ENCODE results near the gene CD19.
A peak's percentile ranks its signal among the peaks of the same experiment; 100 is the strongest.

The CD19 gene

DNA sequence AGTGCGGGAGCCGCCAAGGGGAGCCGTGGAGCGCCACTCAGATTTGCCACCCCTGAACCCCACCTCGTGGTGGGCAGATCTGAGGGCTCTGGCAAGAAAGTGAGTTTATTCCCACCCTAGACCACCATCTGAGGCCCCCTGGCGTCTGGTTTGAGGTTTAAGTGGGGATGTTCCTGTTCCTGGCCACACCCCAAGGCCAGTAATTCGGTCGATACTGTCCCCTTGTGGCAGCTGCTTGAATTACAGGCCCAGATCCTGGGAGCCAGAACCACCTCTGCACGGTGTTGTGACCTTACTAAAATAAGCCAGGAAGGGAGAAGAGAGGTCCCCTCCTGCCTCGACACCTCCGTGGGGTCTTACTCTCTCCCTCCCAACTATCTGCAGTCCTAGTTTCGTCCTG is 49.7 kb downstream of the CD19 start:
- Histone ChIP-seq H3K9me3 (ENCODE audit: severe bottlenecking) (peaks cover 3% of the 10 kb centered on the region), H3K27ac (no peak overlapping the region), H3K4me3 (ENCODE audit: low read depth, low read length) (no peak overlapping the region), H3K27me3 (ENCODE audit: insufficient read depth, low read depth, severe bottlenecking) (no peaks in the 10 kb centered on the region), H3K36me3 (peaks cover 32% of the 10 kb centered on the region)
- TF ChIP-seq, protein P1, sequence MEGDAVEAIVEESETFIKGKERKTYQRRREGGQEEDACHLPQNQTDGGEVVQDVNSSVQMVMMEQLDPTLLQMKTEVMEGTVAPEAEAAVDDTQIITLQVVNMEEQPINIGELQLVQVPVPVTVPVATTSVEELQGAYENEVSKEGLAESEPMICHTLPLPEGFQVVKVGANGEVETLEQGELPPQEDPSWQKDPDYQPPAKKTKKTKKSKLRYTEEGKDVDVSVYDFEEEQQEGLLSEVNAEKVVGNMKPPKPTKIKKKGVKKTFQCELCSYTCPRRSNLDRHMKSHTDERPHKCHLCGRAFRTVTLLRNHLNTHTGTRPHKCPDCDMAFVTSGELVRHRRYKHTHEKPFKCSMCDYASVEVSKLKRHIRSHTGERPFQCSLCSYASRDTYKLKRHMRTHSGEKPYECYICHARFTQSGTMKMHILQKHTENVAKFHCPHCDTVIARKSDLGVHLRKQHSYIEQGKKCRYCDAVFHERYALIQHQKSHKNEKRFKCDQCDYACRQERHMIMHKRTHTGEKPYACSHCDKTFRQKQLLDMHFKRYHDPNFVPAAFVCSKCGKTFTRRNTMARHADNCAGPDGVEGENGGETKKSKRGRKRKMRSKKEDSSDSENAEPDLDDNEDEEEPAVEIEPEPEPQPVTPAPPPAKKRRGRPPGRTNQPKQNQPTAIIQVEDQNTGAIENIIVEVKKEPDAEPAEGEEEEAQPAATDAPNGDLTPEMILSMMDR (IDR thresholded peaks at IDR 0.05; ENCODE audit: low read depth, low read length), result peak; percentile 73
- peak; percentile 32 for DNase-seq

DNA sequence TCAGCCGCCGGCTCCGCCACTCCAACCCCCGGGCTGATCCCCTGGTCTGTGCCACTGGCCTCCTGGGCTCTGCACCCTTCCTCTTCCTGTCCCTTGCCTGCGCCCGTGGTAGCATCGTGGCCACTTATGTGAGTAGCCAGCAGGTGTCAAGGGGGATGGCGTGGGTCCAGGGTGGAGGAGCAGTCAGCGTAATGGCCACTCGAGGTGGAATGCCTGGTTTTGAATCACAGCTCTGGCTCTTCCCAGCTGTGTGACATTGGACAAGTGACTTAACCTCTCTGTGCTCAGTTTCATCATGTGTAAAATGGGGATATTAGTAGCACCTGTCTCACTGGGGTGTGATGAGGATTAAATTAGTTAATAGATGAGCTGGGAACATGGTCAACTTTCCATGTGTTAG is 50.6 kb downstream of the CD19 start:
- DNase-seq, result no peak
- H3K36me3 ChIP-seq, result peaks cover 37% of the 10 kb centered on the region

DNA sequence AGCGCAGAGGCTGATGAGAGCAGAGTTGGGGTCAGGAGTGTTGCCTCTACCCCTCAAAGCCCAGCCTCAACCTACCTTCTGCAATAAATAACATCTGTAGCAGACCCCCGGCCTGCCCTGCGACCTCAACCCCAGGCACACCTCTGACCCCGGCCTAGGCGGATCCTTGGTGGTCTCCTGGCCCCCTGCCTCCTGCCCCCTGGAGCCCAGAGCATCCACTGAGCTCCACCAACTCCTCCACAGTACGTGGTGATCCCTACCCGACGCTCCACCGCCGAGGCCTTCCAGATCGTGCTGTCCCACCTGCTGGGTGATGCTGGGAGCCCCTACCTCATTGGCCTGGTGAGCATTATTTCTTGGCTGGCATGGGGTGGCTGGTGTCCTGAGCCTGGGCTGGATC is 51.2 kb downstream of the CD19 start:
- TF ChIP-seq, protein P1 (IDR thresholded peaks at IDR 0.05; ENCODE audit: low read depth, low read length), result no peak
- no peak overlapping the region for H3K4me3 ChIP-seq (ENCODE audit: low read depth, low read length)
- peaks cover 37% of the 10 kb centered on the region for H3K36me3 ChIP-seq
- no peak overlapping the region for H3K27ac ChIP-seq
- H3K9me3 ChIP-seq (ENCODE audit: severe bottlenecking), result peaks cover 3% of the 10 kb centered on the region
- no peaks in the 10 kb centered on the region for H3K27me3 ChIP-seq (ENCODE audit: insufficient read depth, low read depth, severe bottlenecking)
- DNase-seq, result no peak

More for the DNA sequence above, 50.6 kb downstream of the CD19 start:
- TF ChIP-seq, protein P1 (IDR thresholded peaks at IDR 0.05; ENCODE audit: low read depth, low read length), result no peak
- H3K27me3 ChIP-seq (ENCODE audit: insufficient read depth, low read depth, severe bottlenecking), result no peaks in the 10 kb centered on the region
- H3K4me3 ChIP-seq (ENCODE audit: low read depth, low read length), result no peak overlapping the region
- H3K27ac ChIP-seq, result no peak overlapping the region
- H3K9me3 ChIP-seq (ENCODE audit: severe bottlenecking), result peaks cover 3% of the 10 kb centered on the region

DNA sequence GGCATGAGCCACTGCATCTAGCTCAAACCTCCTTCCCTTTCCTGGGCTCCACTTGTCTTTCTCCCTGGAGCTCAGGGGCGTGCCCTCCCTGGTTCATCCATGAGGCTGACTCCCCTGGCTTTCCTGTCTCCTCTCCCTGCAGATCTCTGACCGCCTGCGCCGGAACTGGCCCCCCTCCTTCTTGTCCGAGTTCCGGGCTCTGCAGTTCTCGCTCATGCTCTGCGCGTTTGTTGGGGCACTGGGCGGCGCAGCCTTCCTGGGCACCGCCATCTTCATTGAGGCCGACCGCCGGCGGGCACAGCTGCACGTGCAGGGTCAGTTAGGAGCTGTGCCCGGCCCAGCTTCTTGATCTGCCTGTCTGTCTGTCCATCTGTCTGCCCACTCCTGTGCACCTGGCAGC is 51.9 kb downstream of the CD19 start:
- no peak overlapping the region for H3K27ac ChIP-seq
- TF ChIP-seq, protein P1 (IDR thresholded peaks at IDR 0.05; ENCODE audit: low read depth, low read length), result no peak
- no peak overlapping the region for H3K4me3 ChIP-seq (ENCODE audit: low read depth, low read length)
- DNase-seq, result no peak
- peaks cover 3% of the 10 kb centered on the region for H3K9me3 ChIP-seq (ENCODE audit: severe bottlenecking)
- peaks cover 33% of the 10 kb centered on the region for H3K36me3 ChIP-seq
- no peaks in the 10 kb centered on the region for H3K27me3 ChIP-seq (ENCODE audit: insufficient read depth, low read depth, severe bottlenecking)

DNA sequence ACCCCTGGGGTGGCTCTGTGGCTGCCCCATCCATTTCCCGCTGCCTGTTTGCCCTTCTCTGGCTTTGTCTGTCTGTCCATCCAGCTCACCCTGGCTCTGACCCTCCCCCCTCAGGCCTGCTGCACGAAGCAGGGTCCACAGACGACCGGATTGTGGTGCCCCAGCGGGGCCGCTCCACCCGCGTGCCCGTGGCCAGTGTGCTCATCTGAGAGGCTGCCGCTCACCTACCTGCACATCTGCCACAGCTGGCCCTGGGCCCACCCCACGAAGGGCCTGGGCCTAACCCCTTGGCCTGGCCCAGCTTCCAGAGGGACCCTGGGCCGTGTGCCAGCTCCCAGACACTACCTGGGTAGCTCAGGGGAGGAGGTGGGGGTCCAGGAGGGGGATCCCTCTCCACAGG is 52.3 kb downstream of the CD19 start:
- no peak for DNase-seq
- Histone ChIP-seq H3K36me3 (peaks cover 33% of the 10 kb centered on the region), H3K4me3 (ENCODE audit: low read depth, low read length) (no peak overlapping the region), H3K9me3 (ENCODE audit: severe bottlenecking) (peaks cover 3% of the 10 kb centered on the region), H3K27ac (no peak overlapping the region), H3K27me3 (ENCODE audit: insufficient read depth, low read depth, severe bottlenecking) (no peaks in the 10 kb centered on the region)
- TF ChIP-seq, protein P1 (IDR thresholded peaks at IDR 0.05; ENCODE audit: low read depth, low read length), result no peak

DNA sequence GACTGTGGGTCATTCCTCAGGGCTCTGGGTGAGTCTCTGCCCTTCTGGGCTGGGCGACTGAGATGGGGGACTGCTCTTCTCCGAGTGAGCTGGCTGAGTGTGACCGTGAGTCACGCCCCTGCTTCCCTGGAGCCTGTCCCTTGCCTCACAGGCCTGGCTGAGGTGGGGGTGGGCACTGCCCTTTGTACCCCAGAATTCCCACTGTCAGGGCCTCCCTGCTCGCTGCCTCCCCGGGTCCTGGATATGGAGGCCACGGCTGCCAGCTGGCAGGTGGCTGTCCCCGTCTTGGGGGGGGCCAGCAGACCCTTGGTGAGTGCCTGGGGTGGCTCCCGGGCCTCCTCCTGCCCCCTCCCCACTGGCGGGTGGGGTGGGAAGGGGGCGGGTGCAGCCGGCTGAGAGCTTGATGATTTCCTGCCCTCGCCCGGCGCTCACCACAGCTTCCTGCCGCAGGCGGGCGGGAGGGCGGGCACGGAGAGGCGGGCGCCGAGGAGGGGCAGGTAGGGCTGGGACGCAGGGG is 52.9 kb downstream of the CD19 start, which contains the start of gene LAT:
TSS of gene LAT (plus strand) at position 434 of the 517 bp plus-strand sequence. CDS start 366 bp downstream, outside the sequence.
- no peak within 1 kb of the TSS for H3K27ac ChIP-seq
- peaks cover 3% of the 10 kb centered on the region for H3K9me3 ChIP-seq (ENCODE audit: severe bottlenecking)
- H3K4me3 ChIP-seq (ENCODE audit: low read depth, low read length), result no peak within 1 kb of the TSS
- no peak for DNase-seq
- TF ChIP-seq, protein P1 (IDR thresholded peaks at IDR 0.05; ENCODE audit: low read depth, low read length), result no peak
- H3K36me3 ChIP-seq, result peaks cover 33% of the 10 kb centered on the region
- H3K27me3 ChIP-seq (ENCODE audit: insufficient read depth, low read depth, severe bottlenecking), result no peaks in the 10 kb centered on the region

Measured in WERI-Rb-1 (cell line).